Hematopoietic multipotent progenitor cell treated with erythropoietin and hydrocortisone succinate and interleukin-3 and kit ligand, for 6 days (in vitro differentiated cells): ENCODE data around the gene PEAR1.
A peak's percentile ranks its signal among the peaks of the same experiment; 100 is the strongest.
"Not testable (repeated sequence)": the region's sequence is repeated elsewhere in the genome, so short reads cannot be mapped to it uniquely, and the experiment has no call there.

Experiments
- DNase-seq: peaks from one replicate; pipeline ENCODE4 v3.0.0-alpha.2; 2015

PEAR1 gene

DNA sequence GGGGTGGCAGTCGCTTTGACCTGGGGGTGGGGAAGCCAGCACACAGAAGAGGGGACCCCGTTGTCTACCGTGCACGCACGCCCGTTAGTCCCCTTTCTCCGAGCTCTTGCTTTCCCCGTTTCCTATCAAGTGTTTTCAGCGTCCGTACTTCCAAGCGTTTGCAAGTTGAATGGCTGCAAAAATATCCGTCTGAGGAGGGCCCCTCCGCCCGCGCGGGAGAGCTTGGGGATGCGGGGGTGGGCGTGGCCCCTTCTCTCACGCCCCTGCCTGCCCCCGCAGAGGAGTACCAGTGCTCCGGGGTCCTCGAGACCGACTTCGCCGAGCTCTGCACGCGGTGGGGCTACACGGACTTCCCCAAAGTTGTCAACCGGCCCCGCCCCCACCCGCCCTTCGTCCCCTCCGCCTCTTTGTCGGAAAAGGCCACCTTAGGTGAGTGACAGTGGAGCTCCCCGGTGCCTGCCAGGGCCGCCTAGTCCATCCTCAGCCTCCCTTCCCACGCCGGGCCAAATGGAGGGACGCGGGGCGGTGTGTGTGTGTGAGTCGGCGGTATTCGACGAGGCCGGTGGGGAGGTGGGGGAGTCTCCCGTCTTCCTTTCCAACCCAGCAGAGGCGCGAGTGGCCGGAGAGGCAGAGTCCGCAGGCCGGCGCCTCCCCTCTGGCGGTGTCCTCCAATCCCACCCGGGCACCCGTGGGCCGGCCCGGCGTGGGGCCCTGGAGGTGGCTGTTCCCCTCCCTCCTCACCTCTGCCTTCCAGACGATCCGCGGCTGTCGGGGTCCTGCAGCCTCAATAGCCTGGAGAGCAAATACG, 30.4 kb downstream of the PEAR1 start:
- no peak for DNase-seq

DNA sequence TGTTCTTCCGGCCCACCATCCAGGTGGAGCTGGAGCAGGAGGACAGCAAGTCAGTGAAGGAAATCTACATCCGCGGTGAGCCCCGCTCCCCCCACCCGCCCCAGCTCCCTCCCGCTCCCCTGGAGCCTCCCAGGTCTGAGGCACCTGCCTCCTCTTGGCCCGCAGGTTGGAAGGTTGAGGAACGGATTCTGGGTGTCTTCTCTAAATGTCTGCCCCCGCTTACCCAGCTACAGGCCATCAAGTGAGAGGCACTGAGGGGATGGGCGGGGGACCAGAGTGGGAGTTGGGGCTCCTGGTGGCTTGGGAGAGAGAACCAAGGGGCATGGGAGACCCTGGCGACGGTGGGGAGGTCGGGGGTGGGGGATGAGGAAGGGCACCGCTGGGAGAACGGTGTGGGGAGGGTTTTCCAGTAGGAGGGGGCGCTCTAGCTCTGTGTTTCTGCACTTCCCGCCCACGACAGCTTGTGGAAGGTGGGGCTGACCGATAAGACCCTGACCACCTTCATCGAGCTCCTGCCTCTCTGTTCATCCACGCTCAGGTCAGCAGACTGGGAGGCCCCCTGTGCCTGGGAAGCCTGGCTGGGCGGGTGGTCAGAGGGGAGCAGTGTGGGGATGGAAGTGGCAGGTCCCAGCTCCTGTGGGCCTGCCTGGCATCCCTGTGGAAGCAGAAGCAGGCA, 31.1 kb downstream of the PEAR1 start:
- DNase-seq = no peak

DNA sequence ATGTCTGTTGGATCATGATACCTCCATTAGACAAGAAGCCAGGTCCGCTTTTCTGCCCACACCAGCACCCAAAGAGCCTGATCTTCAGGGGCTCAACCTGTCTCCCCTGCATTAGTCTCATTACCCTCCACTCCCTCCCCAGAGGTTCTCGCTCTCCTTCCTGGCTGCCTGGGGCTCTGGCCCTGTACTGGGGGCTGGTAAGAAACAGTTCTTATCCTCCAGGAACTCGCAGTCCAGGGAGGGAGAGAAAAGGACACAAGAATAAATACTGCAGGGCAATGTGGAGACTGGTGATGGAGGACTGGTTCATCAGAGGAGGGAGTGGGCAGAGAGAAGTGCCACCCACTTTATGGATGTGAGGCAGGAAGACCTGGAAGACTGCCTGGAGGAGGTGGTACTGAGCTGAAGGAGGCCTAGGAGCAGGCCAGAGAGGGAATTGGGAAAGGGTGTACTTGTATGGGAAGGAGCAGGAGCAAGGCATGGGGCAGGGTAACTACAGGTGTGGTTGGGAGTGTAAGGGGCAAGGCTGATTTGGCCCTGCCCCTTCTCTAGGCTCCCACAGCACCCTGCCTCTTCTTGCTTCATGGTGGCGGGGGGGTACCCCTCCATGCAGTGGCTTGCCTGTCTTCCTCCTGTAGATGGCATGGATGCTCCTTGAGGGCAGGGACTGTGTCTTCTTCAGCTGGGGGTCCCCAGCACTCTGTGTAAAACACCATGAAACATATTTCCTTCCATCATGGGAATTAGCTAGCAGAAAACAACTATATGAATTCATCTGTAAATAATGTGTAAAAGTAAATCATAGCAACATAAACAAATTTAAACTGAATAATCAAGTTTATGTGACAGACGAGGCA, 31.9 kb downstream of the PEAR1 start:
- no peak for DNase-seq

DNA sequence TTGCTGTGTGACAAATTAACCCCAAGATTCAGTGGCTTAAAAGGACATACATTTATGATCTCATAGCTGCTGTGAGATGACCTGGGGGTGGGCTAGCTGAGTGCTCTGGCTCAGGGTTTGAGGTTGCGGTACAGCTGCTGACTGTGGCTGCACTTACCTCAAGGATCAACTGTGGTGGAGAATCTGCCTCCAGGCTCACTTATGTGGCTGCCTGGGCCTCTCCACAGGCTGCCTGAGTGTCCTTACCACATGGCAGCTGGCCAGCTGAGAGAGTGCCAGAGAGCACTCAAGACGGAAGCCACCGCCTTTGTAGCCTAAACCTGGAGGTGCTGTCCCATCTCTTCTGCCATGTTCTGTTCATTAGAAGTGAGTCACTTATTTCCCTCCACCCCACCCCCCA, 32.7 kb downstream of the PEAR1 start:
- DNase-seq = peak; percentile 97

DNA sequence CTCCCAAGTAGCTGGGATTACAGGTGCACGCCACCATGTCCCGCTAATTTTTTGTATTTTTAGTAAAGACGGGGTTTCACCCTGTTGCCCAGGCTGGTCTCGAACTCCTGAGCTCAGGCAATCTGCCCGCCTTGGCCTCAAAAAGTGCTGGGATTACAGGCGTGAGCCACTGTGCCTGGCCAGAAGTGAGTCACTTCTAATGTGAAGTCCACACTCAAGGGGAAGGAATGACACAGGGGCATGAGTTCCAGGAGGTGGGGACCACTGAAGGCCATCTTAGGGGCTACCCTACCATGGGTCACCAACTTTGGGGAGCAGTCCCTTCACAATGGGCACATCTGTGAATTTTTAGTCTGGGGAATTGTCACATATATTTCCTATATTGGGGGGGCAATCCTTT, 33.2 kb downstream of the PEAR1 start:
- DNase-seq = not testable (repeated sequence)

DNA sequence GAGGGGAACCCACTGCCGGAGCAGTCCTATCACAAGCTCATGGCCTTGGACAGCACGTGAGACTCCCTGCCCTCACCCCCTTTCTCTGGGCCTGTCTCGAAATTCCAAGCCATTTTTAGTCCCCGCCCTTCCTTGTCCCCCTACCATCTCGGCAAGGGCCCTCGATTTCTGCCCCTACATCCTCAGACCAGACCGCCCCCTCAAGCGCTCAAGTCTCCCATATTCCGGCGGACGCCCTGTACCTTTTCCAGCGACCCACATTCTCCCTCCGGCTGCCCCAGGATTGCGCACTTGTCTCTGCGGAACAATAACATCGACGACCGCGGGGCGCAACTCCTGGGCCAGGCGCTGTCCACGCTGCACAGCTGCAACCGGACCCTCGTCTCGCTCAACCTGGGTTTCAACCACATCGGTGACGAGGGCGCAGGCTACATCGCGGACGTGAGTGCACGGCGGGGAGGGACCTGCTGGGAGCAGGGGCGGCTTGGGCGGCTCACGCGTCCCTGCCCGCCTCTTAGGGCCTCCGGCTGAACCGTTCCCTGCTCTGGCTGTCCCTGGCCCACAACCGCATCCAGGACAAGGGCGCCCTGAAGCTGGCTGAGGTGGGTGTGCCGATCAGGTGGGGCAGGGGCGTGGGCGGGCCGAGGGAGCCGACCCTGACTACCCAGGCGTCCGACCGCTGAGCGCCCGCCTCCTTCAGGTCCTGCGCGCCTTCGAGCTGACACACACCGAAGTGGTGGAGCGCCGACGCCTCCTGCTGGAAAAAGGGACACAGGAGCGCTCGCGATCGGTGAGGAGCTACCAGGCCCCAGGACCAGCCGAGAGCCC, 33.9 kb downstream of the PEAR1 start:
- peak; percentile 91 for DNase-seq

DNA sequence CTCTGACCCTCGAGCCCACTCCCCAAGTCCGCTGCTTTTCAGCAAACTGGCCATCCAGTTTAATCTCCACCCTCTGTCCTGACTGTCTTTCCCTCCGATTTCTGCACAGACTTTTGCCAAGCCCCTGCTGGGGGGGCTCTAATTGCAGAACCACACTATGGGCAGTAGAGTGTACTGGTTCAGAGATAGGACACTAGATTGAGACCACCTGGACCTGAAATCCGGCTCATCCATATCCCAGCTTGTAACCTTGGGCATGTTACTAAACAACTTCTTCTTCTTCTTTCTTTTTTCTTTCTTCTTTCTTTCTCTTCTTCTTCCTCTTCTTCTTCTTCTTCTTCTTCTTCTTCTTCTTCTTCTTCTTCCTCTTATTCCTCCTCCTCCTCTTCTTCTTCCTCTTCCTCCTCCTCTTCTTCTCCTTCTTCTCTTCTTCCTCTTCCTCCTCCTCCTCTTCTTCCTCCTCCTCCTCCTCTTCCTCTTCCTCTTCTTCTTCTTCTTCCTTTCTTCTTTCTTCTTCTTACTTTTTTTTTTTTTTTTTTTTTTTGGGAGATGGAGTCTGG, 34.6 kb downstream of the PEAR1 start:
- no peak for DNase-seq

DNA sequence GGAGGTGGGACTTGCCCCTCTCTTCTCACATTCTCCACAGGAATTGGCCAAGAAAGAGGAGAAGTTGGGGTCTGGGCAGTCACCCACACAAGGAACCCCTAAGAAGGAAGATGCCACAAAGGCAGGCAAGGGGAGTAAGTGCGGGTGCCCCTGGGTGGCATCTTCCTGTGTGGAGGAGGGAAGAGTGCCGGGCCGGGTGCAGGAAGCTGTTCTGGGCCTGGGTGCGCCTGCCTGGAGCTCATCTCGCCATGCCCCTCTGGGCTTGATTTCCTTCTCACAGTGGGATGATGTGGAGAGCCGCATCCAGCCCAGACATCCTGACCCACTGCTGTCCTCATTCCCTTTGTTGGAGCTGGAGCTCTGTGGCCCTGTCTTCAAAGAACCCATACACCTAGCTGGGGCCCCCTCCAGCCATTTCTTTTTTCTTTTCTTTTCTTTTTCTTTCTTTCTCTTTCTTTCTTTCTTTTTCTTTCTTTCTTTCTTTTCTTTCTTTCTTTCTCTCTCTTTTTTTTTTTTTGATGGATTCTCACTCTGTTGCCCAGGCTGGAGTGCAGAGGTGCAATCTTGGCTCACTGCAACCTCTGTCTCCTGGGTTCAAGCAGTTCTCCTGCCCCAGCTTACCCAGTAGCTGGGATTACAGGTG, 36.2 kb downstream of the PEAR1 start:
- DNase-seq = no peak

DNA sequence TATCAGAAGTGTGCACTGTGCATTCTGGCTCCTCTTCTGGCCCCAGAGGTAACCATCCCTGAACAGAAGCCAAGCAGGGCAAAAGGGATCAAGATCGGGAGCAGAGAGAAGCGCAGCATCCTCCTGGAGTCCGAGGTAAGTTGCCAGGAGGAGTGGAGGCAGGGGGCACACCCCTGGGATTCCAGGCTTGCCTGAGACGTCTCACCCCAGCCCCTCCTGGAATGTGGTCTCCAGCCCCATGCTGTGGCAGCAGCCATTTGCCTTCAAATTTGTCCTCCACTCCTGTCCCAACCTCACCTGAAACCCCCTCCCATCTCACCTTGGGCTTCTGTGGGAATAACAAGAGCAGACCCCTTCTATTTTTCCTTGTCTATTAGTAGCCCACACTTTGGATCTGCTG, 37.0 kb downstream of the PEAR1 start:
- DNase-seq = no peak

DNA sequence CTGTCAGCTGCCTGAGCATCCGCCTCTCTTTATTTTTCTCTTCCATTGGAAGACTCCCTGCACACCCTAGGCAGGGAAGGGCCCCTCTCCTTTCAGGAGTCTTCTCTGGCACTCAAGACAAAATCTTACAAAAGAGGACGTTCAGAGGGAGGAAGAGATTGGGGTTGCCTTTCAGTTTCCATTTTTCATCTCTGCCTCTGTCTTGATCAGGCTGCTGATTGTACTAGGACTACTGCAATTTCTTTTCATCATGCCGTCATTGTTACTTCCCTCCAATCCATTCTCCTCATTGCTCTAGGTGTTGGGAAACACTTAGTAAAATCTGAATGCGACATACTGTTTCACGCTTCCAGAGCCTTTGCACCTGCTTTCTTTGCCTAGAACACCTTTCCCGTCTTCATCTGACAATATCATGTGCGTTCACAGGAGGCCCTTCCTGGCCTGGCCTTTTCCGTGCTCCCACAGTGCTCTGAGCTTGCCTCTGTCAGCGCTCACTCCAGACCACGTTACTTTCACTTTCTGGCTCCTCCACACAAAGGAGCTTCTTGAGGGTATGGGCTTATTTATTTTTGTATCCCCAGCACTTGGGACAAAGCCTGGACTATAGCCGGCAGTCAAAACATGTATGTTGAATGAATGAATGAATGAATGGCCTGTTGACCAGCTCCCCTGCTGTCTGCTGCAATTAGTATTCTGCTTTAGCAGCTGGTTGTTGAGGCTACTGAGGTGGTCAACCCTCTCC, 37.9 kb downstream of the PEAR1 start:
- DNase-seq = no peak

DNA sequence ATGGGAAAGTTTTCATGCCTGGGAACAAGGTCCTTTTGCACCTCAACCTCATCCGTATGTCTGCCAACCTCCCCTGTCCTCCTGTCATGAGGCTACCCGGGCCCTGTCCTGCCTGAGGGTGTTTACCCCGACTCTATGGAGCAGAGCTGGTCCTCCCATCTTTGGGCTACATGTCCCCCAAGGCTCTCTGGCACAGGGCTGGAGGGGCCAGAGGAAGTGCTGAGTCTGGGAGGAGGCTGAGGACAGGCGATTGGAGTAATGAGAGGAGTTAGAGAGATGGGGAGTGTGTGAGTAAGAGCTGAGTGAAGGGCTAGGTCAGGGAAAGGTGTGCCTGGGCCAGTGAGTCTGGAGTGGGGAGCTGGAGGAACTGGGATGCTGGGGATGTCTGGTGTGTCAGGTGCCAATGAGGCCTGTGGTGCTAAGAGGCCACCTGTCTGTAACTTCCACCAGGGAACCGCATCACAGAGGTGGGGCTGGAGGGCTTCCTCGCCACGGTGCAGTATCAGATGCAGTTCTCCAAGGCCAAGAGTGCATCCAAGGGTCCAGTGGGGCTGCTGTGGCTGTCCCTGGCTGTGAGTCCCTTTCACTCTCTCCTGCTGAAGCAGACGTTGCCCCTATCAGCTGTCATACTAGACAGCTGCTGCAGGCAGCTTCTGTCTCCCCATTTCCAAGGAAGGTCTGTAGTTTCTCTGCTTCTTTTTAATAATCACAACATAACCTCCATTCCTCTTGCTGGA, 38.6 kb downstream of the PEAR1 start:
- no peak for DNase-seq

DNA sequence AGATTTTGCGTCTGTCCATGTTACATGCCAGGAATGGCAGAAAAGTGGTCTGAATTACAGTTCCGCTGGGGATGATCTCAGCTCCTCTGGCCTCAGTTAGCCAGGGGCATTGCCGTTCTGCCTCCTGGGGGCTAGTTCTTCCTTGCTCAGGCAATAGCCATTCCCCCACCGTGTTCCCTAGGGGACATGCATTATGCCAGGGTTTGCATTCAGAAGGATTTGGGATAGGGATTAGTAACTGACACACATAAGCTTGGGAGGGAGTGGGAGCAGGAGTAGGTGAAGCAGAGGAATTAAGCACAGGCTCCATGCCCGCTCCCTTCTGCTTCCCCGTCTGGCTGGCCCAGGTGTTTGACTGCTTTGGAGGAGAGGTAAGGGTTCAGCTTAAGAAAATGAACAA, 39.6 kb downstream of the PEAR1 start:
- no peak for DNase-seq

DNA sequence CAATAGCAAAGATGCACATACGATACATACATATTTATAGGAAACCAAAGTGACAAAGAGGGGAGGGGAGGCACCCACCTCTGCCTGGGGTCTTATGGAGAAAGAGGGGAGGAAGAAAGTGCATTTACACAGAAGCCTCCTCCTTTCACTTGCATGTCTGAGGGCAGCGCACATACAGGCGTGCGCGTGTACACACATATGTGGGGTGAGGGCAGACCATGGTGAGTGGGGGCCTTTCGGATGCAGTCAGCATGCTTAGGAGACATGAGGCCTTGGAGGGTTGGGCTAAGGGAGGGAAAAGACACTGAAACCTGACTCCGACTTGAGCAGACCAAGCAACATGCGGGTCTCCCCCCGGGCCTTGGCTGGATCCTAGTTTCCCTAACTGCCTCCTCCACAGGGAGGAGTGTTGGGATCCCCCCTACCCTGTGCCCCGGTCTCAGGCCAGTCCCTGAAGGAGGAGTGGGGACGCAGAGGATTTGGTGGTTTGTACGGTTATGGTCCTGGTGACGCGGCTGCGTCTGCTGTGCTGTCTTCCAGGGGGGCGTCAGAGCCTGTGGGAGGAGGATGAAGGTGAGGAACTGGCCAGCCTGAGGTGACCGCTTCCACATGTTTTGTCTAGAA, 42.1 kb downstream of the PEAR1 start:
- no peak for DNase-seq

DNA sequence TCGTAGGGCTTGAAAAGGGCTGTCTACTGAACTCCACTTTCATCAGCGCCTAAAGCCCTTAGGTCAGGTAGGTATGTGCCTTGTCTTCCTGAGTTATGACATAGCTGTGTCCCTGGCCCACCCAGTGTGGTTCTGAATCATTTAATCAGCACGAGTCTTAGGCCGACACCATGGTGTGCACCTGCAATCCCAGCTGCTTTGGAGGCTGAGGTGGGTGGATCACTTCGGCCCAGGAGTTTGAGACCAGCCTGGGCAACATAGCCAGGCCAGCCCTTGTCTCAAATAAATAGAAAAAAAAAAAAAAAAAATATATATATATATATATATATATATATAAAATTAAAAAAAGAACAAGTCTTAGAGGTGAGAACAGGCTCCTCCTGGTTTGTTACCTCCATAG, 42.7 kb downstream of the PEAR1 start:
- no peak for DNase-seq

DNA sequence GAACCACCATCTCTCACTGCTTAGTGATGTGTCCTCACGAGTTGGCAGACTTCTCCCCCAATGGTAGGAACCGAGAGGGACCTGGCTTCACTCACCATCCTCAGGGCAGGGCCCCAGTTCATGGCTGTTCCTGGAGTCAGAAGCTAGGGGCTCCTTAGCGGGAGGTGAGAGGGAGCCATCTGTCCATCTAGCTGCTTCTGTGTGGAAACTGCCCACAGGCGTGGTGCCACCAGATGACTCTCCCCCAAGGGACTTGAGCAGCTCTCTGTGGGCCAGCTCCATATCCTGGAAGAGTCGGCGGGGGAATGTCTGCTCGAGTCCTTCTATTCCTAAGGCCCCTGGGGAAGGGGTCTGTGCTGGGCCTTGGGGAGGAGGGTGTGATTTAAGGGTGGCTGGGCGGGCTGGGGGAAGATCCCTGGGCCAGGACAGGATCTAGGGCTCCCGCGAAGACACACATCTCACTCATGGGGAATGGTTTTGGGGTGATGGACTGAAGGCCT, 43.3 kb downstream of the PEAR1 start:
- no peak for DNase-seq

DNA sequence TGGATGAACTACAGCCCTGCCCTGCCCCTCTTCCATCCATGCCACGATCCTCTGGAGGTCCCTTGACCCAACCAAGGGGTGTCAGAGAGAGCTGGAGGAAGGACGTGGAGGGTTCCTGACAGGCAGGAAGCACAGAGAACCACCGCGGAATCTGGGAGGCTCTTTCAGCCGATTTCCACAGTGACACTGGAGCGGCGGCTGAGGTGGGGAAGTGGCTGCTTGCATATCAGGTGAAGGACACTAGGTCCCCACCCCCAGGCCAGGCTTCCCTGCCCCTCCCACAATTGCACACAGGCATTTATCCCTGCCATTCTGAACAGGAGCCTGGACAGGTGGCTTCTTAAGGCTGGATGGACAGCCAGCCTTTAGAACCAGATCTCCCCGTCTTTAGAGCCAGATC, 44.4 kb downstream of the PEAR1 start:
- no peak for DNase-seq

DNA sequence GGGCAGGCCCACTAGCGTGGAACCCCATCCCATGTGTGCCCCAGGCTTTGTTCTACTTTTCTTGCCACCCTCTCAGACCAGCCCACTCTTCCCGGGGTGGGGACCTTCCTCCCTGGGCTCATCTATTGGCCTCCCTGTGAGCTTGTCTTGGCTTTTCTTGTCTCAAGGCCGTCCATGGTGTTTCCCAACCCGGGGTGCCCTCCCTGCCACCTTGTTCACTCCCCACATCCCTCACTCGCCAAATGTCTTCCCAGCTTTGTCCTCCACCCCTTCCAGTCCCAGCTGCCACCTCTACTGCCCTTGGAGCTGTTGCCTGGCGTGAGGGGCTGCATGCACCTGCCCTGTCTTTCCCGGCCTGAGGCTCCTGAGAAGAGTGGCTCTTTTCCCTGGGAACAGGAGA, 45.3 kb downstream of the PEAR1 start:
- no peak for DNase-seq

DNA sequence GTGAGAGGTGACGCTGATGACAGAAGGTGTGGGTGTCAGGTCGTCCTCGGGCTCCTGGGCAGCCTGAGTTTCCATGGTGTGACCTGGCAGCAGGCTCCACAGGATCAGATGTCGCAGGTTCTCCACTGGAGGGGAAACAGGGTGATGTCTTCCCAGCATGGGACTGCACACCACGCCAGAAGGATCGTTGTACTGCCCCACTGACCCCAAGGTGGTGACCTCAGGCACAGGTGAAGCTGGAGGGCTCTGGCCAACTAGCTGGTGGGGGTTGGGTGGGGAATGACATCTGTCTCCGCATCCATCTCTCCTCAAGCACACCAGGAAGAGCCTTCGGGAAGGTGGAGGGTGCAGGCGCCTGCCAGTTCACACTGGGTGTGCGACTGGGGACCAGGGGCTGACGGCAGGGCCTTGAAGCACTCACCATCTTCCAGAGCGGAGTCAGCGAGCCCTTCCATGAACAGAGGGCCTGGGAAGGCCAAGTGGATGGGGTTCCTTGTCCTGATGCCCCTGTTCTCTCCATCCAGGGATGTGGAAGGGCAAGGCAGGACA, 46.3 kb downstream of the PEAR1 start:
- DNase-seq = no peak

DNA sequence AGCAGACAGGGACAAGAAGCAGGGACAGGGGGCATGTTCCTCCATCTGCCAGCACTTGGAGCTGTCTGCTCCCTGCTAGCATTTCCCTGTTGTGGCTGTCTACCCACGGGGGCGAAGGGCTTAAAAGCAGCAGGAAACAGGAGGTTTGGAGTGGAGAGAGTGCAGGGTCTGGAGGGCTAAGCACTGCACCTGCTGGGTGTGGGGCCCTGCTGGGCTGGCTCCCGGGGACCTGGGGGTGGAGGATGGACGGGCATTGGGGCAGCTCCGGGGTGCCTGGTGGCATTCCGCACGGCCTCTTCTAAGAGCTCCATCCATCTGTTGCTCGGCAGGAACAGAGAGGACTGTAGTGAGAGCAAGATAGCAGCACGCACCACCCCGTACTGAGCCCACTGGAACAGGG, 48.2 kb downstream of the PEAR1 start:
- DNase-seq = no peak
